Uterus (tissue), 2 donors: ENCODE data around the gene CD93.

Source experiments
- CTCF ChIP-seq, 4 experiments: fragments of 200-600 bp in 2 of 4; fragments of 450-650 bp in 2 of 4; sonication (generic) in 2 of 4; IDR thresholded peaks; one replicate each; pipeline ENCODE4 v1.5.1; 2016 to 2019; ENCODE audit warnings: antibody characterized with exemption in 4 of 4, mild to moderate bottlenecking in 2 of 4, moderate library complexity in 1 of 4
- POLR2A ChIP-seq, 2 donors: fragments of 450-650 bp; IDR thresholded peaks; one replicate each; pipeline ENCODE4 v1.6.1; 2016; ENCODE audit warnings: antibody characterized with exemption in 2 of 2, mild to moderate bottlenecking in 1 of 2, moderate library complexity in 1 of 2

- no peak for TF ChIP-seq POLR2A (IDR thresholded peaks at IDR 0.05)
- no peak for TF ChIP-seq CTCF (IDR thresholded peaks at IDR 0.05)
Observed at GRCh38 chr20:23072892-23073586, 13.1 kb downstream of the CD93 start.
